Measurements from ENCODE around the gene RBMS1.

- TF ChIP-seq CTCF (IDR thresholded peaks at IDR 0.05) (no peak), POLR2A (IDR thresholded peaks at IDR 0.05) (no peak)
Observed at GRCh38 chr2:160232905-160233475, 260.6 kb downstream of the RBMS1 start.

All from lower leg skin (tissue), 3 donors.